Endothelial cell of umbilical vein (primary cell): ENCODE measurements around the gene BOD1L1.

Source experiments
- CTCF ChIP-seq, 2 donors: IDR thresholded peaks; 1 replicate in 1 of 2; 2 replicates in 1 of 2; pipeline ENCODE4 v1.5.1; 2011; ENCODE audit warnings: low read length in 2 of 2, mild to moderate bottlenecking in 2 of 2, moderate library complexity in 2 of 2, control low read depth in 1 of 2, inconsistent platforms in 1 of 2, low read depth in 1 of 2; ENCODE audit not compliant: insufficient read depth in 1 of 2; ENCODE audit errors: extremely low read depth in 1 of 2
- EZH2 ChIP-seq: IDR thresholded peaks from 2 replicates; pipeline ENCODE4 v1.6.1; 2012; ENCODE audit warnings: borderline replicate concordance, low read depth, mild to moderate bottlenecking, moderate library complexity, low read length, inconsistent platforms; ENCODE audit not compliant: severe bottlenecking
- GATA2 ChIP-seq: IDR thresholded peaks from 2 replicates; pipeline ENCODE4 v1.7.0; 2011; ENCODE audit warnings: low read depth, mild to moderate bottlenecking, moderate library complexity, mixed read lengths, low read length; ENCODE audit not compliant: insufficient read length, insufficient read depth
- JUN ChIP-seq: IDR thresholded peaks from 2 replicates; pipeline ENCODE4 v1.6.1; 2011; ENCODE audit warnings: borderline replicate concordance, low read depth; ENCODE audit not compliant: insufficient read length, insufficient read depth
- MAX ChIP-seq: IDR thresholded peaks from 2 replicates; pipeline ENCODE4 v1.6.1; 2011; ENCODE audit not compliant: insufficient read depth, insufficient read length
- MYC ChIP-seq: IDR thresholded peaks from one replicate; pipeline ENCODE4 v1.6.1; 2011; ENCODE audit warnings: mild to moderate bottlenecking, low read depth, low read length
- POLR2A ChIP-seq: IDR thresholded peaks from 2 replicates; pipeline ENCODE4 v1.6.1; 2012; ENCODE audit warnings: low read depth, mild to moderate bottlenecking, control low read depth, low read length
- POLR2AphosphoS5 ChIP-seq: IDR thresholded peaks from 2 replicates; pipeline ENCODE4 v1.6.1; 2012; ENCODE audit warnings: low read depth, mild to moderate bottlenecking, control low read depth, low read length, moderate library complexity; ENCODE audit not compliant: insufficient read depth

GRCh38 chr4:13605330-13605729 is 22.2 kb downstream of the BOD1L1 start:
- TF ChIP-seq CTCF (IDR thresholded peaks at IDR 0.05; ENCODE audit: extremely low read depth in 1 of 2, insufficient read depth in 1 of 2, low read depth in 1 of 2, low read length in 2 of 2) (no peak), POLR2A (no peak), POLR2AphosphoS5 (no peak), EZH2 (no peak), MAX (no peak), GATA2 (no peak), MYC (no peak), JUN (no peak)
